Measurements from ENCODE around the gene XXYLT1. TPM values are rescaled to one million over a fixed set of nuclear protein-coding genes. Genes with fewer than 3 reads are reported as not detected.
A peak's percentile ranks its signal among the peaks of the same experiment; 100 is the strongest.

The XXYLT1 gene
- total and polyA plus RNA-seq, 9 of the 15 experiments (the other 6 are each of a cell fraction or from before 2014, with no cell fraction given), result 1.9 to 18.9 (median 15.0) TPM

DNA sequence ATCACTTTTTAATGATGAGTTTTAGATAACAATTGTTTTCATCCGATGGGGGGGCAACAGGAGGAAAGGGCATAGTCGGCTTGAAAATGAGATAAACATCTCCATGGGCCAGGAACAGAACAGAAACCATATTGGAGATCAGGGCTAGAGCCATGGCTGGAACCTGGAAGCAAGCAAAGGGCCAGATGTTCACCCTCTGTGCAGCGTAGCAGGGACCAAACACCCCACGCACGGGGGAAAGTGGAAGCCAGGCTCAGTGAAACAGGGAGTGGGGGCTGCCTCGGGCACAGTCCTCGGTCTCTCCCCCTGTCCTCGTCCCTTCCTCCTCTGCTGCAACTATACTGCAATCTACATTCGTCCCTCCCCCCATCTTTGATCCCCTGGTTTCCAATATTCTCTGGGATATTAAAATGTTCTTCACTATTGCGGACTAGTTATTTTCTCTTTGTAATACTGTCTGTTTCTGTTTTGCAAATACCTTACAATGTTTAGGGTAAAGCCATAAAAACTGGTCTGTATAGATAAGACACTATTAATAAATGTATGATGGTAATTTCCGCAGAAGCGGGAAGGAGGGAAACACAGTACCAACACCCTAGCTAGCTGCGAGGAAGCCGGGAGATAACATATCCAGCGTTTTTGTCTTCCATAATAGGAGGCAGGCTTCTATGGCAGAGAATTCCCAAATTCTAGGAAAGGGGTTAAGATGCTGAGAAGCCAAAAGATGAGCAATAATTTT lies 121.5 kb downstream of the XXYLT1 start (continued):
- TF ChIP-seq, protein P1, sequence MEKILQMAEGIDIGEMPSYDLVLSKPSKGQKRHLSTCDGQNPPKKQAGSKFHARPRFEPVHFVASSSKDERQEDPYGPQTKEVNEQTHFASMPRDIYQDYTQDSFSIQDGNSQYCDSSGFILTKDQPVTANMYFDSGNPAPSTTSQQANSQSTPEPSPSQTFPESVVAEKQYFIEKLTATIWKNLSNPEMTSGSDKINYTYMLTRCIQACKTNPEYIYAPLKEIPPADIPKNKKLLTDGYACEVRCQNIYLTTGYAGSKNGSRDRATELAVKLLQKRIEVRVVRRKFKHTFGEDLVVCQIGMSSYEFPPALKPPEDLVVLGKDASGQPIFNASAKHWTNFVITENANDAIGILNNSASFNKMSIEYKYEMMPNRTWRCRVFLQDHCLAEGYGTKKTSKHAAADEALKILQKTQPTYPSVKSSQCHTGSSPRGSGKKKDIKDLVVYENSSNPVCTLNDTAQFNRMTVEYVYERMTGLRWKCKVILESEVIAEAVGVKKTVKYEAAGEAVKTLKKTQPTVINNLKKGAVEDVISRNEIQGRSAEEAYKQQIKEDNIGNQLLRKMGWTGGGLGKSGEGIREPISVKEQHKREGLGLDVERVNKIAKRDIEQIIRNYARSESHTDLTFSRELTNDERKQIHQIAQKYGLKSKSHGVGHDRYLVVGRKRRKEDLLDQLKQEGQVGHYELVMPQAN (IDR thresholded peaks at IDR 0.05; ENCODE audit: borderline replicate concordance), result no peak
- TF ChIP-seq TBL1XR1 (IDR thresholded peaks at IDR 0.05; ENCODE audit: low read length in 2 of 2) (no peak), MTA3 (IDR thresholded peaks at IDR 0.05; ENCODE audit: borderline replicate concordance) (no peak), SMARCB1 (IDR thresholded peaks at IDR 0.05; ENCODE audit: insufficient read length, low read depth) (no peak), ZZZ3 (IDR thresholded peaks at IDR 0.05) (no peak), NUFIP1 (IDR thresholded peaks at IDR 0.05; ENCODE audit: partially characterized antibody) (no peak), MTA1 (IDR thresholded peaks at IDR 0.05; ENCODE audit: borderline replicate concordance) (no peak), RFX5 (IDR thresholded peaks at IDR 0.05; ENCODE audit: low read depth, low read length) (no peak), MCM5 (IDR thresholded peaks at IDR 0.05; ENCODE audit: low read depth) (no peak)
- TF ChIP-seq, protein P2, sequence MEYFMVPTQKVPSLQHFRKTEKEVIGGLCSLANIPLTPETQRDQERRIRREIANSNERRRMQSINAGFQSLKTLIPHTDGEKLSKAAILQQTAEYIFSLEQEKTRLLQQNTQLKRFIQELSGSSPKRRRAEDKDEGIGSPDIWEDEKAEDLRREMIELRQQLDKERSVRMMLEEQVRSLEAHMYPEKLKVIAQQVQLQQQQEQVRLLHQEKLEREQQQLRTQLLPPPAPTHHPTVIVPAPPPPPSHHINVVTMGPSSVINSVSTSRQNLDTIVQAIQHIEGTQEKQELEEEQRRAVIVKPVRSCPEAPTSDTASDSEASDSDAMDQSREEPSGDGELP (CRISPR knock-in tag; IDR thresholded peaks at IDR 0.05; ENCODE audit: borderline replicate concordance), result no peak
- TF ChIP-seq, protein P3, sequence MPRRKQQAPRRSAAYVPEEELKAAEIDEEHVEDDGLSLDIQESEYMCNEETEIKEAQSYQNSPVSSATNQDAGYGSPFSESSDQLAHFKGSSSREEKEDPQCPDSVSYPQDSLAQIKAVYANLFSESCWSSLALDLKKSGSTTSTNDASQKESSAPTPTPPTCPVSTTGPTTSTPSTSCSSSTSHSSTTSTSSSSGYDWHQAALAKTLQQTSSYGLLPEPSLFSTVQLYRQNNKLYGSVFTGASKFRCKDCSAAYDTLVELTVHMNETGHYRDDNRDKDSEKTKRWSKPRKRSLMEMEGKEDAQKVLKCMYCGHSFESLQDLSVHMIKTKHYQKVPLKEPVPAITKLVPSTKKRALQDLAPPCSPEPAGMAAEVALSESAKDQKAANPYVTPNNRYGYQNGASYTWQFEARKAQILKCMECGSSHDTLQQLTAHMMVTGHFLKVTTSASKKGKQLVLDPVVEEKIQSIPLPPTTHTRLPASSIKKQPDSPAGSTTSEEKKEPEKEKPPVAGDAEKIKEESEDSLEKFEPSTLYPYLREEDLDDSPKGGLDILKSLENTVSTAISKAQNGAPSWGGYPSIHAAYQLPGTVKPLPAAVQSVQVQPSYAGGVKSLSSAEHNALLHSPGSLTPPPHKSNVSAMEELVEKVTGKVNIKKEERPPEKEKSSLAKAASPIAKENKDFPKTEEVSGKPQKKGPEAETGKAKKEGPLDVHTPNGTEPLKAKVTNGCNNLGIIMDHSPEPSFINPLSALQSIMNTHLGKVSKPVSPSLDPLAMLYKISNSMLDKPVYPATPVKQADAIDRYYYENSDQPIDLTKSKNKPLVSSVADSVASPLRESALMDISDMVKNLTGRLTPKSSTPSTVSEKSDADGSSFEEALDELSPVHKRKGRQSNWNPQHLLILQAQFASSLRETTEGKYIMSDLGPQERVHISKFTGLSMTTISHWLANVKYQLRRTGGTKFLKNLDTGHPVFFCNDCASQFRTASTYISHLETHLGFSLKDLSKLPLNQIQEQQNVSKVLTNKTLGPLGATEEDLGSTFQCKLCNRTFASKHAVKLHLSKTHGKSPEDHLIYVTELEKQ (CRISPR knock-in tag; IDR thresholded peaks at IDR 0.05), result peak; percentile 88
- TF ChIP-seq, protein P4, sequence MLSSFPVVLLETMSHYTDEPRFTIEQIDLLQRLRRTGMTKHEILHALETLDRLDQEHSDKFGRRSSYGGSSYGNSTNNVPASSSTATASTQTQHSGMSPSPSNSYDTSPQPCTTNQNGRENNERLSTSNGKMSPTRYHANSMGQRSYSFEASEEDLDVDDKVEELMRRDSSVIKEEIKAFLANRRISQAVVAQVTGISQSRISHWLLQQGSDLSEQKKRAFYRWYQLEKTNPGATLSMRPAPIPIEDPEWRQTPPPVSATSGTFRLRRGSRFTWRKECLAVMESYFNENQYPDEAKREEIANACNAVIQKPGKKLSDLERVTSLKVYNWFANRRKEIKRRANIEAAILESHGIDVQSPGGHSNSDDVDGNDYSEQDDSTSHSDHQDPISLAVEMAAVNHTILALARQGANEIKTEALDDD (IDR thresholded peaks at IDR 0.05), result no peak
- TF ChIP-seq, protein P5, sequence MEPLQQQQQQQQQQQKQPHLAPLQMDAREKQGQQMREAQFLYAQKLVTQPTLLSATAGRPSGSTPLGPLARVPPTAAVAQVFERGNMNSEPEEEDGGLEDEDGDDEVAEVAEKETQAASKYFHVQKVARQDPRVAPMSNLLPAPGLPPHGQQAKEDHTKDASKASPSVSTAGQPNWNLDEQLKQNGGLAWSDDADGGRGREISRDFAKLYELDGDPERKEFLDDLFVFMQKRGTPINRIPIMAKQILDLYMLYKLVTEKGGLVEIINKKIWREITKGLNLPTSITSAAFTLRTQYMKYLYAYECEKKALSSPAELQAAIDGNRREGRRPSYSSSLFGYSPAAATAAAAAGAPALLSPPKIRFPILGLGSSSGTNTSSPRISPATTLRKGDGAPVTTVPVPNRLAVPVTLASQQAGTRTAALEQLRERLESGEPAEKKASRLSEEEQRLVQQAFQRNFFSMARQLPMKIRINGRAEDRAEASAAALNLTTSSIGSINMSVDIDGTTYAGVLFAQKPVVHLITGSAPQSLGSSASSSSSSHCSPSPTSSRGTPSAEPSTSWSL (CRISPR knock-in tag; IDR thresholded peaks at IDR 0.05; ENCODE audit: borderline replicate concordance), result peak; percentile 78; the same call in 1 of the 2 replicates
- TF ChIP-seq, protein P6, sequence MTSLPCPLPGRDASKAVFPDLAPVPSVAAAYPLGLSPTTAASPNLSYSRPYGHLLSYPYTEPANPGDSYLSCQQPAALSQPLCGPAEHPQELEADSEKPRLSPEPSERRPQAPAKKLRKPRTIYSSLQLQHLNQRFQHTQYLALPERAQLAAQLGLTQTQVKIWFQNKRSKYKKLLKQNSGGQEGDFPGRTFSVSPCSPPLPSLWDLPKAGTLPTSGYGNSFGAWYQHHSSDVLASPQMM (CRISPR knock-in tag; IDR thresholded peaks at IDR 0.05), result no peak
- TF ChIP-seq, protein P7, sequence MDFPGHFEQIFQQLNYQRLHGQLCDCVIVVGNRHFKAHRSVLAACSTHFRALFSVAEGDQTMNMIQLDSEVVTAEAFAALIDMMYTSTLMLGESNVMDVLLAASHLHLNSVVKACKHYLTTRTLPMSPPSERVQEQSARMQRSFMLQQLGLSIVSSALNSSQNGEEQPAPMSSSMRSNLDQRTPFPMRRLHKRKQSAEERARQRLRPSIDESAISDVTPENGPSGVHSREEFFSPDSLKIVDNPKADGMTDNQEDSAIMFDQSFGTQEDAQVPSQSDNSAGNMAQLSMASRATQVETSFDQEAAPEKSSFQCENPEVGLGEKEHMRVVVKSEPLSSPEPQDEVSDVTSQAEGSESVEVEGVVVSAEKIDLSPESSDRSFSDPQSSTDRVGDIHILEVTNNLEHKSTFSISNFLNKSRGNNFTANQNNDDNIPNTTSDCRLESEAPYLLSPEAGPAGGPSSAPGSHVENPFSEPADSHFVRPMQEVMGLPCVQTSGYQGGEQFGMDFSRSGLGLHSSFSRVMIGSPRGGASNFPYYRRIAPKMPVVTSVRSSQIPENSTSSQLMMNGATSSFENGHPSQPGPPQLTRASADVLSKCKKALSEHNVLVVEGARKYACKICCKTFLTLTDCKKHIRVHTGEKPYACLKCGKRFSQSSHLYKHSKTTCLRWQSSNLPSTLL (IDR thresholded peaks at IDR 0.05), result no peak

Data from K562 (cell line).